Measurements from ENCODE around the gene WFIKKN2. TPM values are rescaled to one million over a fixed set of nuclear protein-coding genes. Genes with fewer than 3 reads are reported as not detected.

Gene WFIKKN2
- total RNA-seq, 4 donors from 2014 or later: 0.42 to 0.75 (median 0.60) TPM

DNA sequence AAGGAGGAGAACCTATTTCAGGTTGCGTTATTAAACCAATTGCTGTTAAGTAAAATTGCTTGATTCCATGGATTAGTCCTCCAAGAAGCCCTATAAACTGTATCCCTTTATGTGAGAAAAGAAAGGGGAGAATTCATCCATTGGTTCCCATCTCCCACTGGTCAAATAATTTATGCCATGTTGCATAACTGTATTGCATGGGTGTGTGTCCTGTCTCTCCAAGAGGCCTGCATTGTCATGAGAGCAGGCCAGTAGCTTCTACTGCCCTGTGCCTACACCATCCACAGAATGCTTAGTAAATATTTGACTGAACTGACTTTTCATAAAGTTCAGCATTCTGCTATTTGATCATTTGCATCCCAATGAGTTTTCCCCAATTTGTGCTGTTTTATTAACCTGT, 42.5 kb downstream of the WFIKKN2 start:
- TF ChIP-seq EP300 (IDR thresholded peaks at IDR 0.05): no peak
- TF ChIP-seq, protein P1, sequence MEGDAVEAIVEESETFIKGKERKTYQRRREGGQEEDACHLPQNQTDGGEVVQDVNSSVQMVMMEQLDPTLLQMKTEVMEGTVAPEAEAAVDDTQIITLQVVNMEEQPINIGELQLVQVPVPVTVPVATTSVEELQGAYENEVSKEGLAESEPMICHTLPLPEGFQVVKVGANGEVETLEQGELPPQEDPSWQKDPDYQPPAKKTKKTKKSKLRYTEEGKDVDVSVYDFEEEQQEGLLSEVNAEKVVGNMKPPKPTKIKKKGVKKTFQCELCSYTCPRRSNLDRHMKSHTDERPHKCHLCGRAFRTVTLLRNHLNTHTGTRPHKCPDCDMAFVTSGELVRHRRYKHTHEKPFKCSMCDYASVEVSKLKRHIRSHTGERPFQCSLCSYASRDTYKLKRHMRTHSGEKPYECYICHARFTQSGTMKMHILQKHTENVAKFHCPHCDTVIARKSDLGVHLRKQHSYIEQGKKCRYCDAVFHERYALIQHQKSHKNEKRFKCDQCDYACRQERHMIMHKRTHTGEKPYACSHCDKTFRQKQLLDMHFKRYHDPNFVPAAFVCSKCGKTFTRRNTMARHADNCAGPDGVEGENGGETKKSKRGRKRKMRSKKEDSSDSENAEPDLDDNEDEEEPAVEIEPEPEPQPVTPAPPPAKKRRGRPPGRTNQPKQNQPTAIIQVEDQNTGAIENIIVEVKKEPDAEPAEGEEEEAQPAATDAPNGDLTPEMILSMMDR (IDR thresholded peaks at IDR 0.05): no peak
- no peak for TF ChIP-seq POLR2AphosphoS5 (IDR thresholded peaks at IDR 0.05)
- no peak for TF ChIP-seq POLR2A (IDR thresholded peaks at IDR 0.05; ENCODE audit: low read depth)
- Histone ChIP-seq H3K9me3 (peaks cover 0 to 4% (median 0%) of the 10 kb centered on the region in 4 donors), H3K4me1 (peaks cover under 1 to 16% (median 13%) of the 10 kb centered on the region in 4 donors), H3K27ac (replicated peaks in 1 of 4) (no peak overlapping the region), H3K4me3 (no peak overlapping the region), H3K27me3 (no peaks in the 10 kb centered on the region), H3K36me3 (no peaks in the 10 kb centered on the region)
- peak; percentile 21 for DNase-seq (ENCODE audit: extremely low spot score)
- WGBS: 100% methylated on average over 1 of the region's 1 CpG
- intact Hi-C loops (cut with DNase I): no loop called here

GRCh38 chr17:50879086-50879485, 43.7 kb downstream of the WFIKKN2 start:
- Histone ChIP-seq H3K9me3 (peaks cover 0 to 4% (median 0%) of the 10 kb centered on the region in 4 donors), H3K36me3 (no peaks in the 10 kb centered on the region), H3K27me3 (no peaks in the 10 kb centered on the region), H3K4me1 (peaks cover 2 to 12% (median 10%) of the 10 kb centered on the region in 4 donors), H3K4me3 (no peak overlapping the region), H3K27ac (replicated peaks in 1 of 4) (no peak overlapping the region)
- intact Hi-C loops (cut with DNase I): no loop called here
- DNase-seq (ENCODE audit: extremely low spot score): peak; percentile 39
- WGBS: 95% methylated on average over 5 of the region's 5 CpGs
- no peak for TF ChIP-seq POLR2A (IDR thresholded peaks at IDR 0.05; ENCODE audit: low read depth)
- no peak for TF ChIP-seq EP300 (IDR thresholded peaks at IDR 0.05)
- no peak for TF ChIP-seq POLR2AphosphoS5 (IDR thresholded peaks at IDR 0.05)
- TF ChIP-seq, protein P1 (IDR thresholded peaks at IDR 0.05): no peak

DNA sequence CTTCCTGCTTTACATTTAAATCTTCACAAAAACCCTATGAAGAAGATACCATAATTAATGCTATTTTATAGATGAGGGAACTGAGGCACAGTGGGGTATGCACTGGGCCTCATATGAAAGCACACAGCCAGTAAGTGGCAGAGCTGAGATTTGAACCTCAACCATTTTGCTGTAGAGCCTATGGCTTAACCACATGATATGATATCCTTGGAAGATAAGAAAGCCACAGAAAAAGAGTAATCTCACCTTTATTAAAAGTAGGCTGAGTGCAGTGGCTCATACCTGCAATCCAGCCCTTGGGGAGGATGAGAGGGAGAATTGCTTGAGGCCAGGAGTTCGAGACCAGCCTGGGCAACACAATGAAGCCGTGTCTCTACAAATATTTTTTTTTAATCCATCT, 45.8 kb downstream of the WFIKKN2 start:
- peaks cover 0 to 9% (median 0%) of the 10 kb centered on the region in 4 donors for H3K4me1 ChIP-seq
- intact Hi-C loops (cut with DNase I): no loop called here
- H3K4me3 ChIP-seq: no peak overlapping the region

DNA sequence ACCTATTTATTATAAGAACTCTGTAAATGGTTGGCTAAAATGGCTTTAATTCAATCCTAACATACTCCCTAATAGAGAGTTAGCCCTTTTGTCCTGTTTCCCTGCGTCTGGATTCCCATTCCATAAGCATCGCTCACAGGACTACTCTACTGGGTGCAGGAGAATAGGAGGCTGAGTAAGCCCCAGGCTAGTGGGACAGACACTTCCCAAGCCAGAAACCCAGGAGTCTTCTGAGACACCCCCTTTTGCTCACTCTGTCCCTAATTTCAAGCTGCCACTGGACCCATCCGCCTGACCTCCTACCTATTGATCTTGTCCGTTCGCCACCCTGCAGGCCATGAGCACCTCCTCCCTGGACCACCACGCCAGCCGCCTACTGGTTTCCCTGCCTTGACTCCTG, 47.5 kb downstream of the WFIKKN2 start:
- no peak for DNase-seq (ENCODE audit: extremely low spot score)
- WGBS: 94% methylated on average over 7 of the region's 7 CpGs
- H3K27ac ChIP-seq (replicated peaks in 1 of 4): no peak overlapping the region
- intact Hi-C loops (cut with DNase I): no loop called here
- peaks cover 0 to 9% (median 0%) of the 10 kb centered on the region in 4 donors for H3K4me1 ChIP-seq
- no peaks in the 10 kb centered on the region for H3K27me3 ChIP-seq
- no peaks in the 10 kb centered on the region for H3K36me3 ChIP-seq
- H3K4me3 ChIP-seq: no peak overlapping the region
- H3K9me3 ChIP-seq: peaks cover 0 to 4% (median 0%) of the 10 kb centered on the region in 4 donors
- TF ChIP-seq POLR2AphosphoS5 (IDR thresholded peaks at IDR 0.05) (no peak), EP300 (IDR thresholded peaks at IDR 0.05) (no peak), POLR2A (IDR thresholded peaks at IDR 0.05; ENCODE audit: low read depth) (no peak)
- TF ChIP-seq, protein P1 (IDR thresholded peaks at IDR 0.05): no peak

More for the DNA sequence above, 45.8 kb downstream of the WFIKKN2 start:
- peak; percentile 17 for DNase-seq (ENCODE audit: extremely low spot score)
- no peaks in the 10 kb centered on the region for H3K27me3 ChIP-seq
- WGBS: 90% methylated on average over 2 of the region's 2 CpGs
- peaks cover 0 to 4% (median 0%) of the 10 kb centered on the region in 4 donors for H3K9me3 ChIP-seq
- TF ChIP-seq POLR2AphosphoS5 (IDR thresholded peaks at IDR 0.05) (no peak), EP300 (IDR thresholded peaks at IDR 0.05) (no peak), POLR2A (IDR thresholded peaks at IDR 0.05; ENCODE audit: low read depth) (no peak)
- TF ChIP-seq, protein P1 (IDR thresholded peaks at IDR 0.05): no peak
- H3K27ac ChIP-seq (replicated peaks in 1 of 4): no peak overlapping the region
- no peaks in the 10 kb centered on the region for H3K36me3 ChIP-seq

Data from esophagus muscularis mucosa (tissue), 4 donors.